K562 (cell line): ENCODE data around the gene ISM1.

ENCODE experiments used
- CTCF ChIP-seq, 3 experiments: IDR thresholded peaks in 2 of 3; conservative IDR thresholded peaks in 1 of 3; 2 replicates each; pipeline ENCODE4 v1.5.1; 2011 to 2012; ENCODE audit warnings: low read length in 3 of 3, mild to moderate bottlenecking in 3 of 3, control low read depth in 2 of 3, improper control_type of control experiment in 1 of 3, inconsistent platforms in 1 of 3, low read depth in 1 of 3, mixed read lengths in 1 of 3, moderate library complexity in 1 of 3; ENCODE audit not compliant: insufficient read depth in 2 of 3
- FOXA1 ChIP-seq: fragments of 450-650 bp; IDR thresholded peaks from 2 replicates; pipeline ENCODE4 v1.6.1; 2016; ENCODE audit warnings: mild to moderate bottlenecking, borderline replicate concordance
- TAF1 ChIP-seq: IDR thresholded peaks from 2 replicates; pipeline ENCODE4 v1.6.1; 2011; ENCODE audit warnings: mild to moderate bottlenecking, low read length, moderate library complexity; ENCODE audit not compliant: insufficient read depth, control insufficient read depth, severe bottlenecking; ENCODE audit errors: extremely low read depth

GRCh38 chr20:13340088-13340487 lies 119.0 kb downstream of the ISM1 start:
- TF ChIP-seq TAF1 (no peak), CTCF (IDR thresholded peaks at IDR 0.05 in 2 of 3, conservative IDR thresholded peaks at IDR 0.05 in 1 of 3; ENCODE audit: insufficient read depth in 2 of 3, low read depth in 1 of 3, low read length in 3 of 3) (no peak), FOXA1 (no peak)
